HepG2 (cell line): ENCODE results near the gene HIGD1A. TPM values are rescaled to one million over a fixed set of nuclear protein-coding genes. Genes with fewer than 3 reads are reported as not detected.

Experiments
- ASH2L ChIP-seq: fragments of 300-600, 200-600 bp; sonication (generic); IDR thresholded peaks from 2 replicates; pipeline ENCODE4 v1.7.0; 2017; ENCODE audit warnings: low read depth, mild to moderate bottlenecking, moderate library complexity, mixed read lengths, low read length; ENCODE audit not compliant: insufficient read length
- ELF4 ChIP-seq: sonication (generic); formaldehyde crosslinking; IDR thresholded peaks from 2 replicates; pipeline ENCODE4 v1.5.0; 2020; ENCODE audit warnings: missing genetic modification reagents, mild to moderate bottlenecking, moderate library complexity, borderline replicate concordance
- NFE2L2 ChIP-seq: fragments of 150-350 bp; IDR thresholded peaks from 2 replicates; pipeline ENCODE4 v1.6.1; 2014; ENCODE audit warnings: low read length
- TCF12 ChIP-seq, 2 experiments: fragments of 450-650 bp in 1 of 2; sonication (generic) in 1 of 2; formaldehyde crosslinking in 1 of 2; IDR thresholded peaks; 2 replicates each; pipeline versions ENCODE4 v1.6.1 to v1.8.0; 2017 to 2022; ENCODE audit warnings: antibody characterized with exemption in 1 of 2, mild to moderate bottlenecking in 1 of 2, missing genetic modification reagents in 1 of 2, moderate library complexity in 1 of 2
- ZNF224 ChIP-seq: sonication (generic); formaldehyde crosslinking; IDR thresholded peaks from 2 replicates; pipeline ENCODE4 v1.5.0; 2020; ENCODE audit warnings: mild to moderate bottlenecking, missing genetic modification reagents
- ZSCAN21 ChIP-seq: sonication (generic); formaldehyde crosslinking; IDR thresholded peaks from 2 replicates; pipeline ENCODE4 v1.8.0; 2022; ENCODE audit warnings: mild to moderate bottlenecking, missing genetic modification reagents, moderate library complexity, borderline replicate concordance
- polyA plus RNA-seq, 8 experiments: library from polyadenylated mRNA; depleted of rRNA in 3 of 8; stranded (reverse) in 7 of 8; unstranded in 1 of 8; fragments of >200 nt; fragmentation: Illumina TruSeq in 4 of 8; extraction: Trizol in 4 of 8; gene quantifications; 2 replicates each; pipeline versions ENCODE4 v1.2.1 to v1.2.3, GENCODE V29; 2011 to 2016; ENCODE audit warnings: low read depth in 4 of 8, missing spikeins in 1 of 8, mixed read lengths in 1 of 8; ENCODE audit not compliant: insufficient read depth in 1 of 8
- total RNA-seq, 5 experiments: library from RNA; depleted of rRNA; stranded (reverse); fragments of >200 nt; fragmentation: Illumina TruSeq; extraction: Trizol; gene quantifications; 2 replicates each; pipeline ENCODE4 v1.2.3, GENCODE V29; 2016; ENCODE audit warnings: low read depth in 1 of 5
- TF ChIP-seq, protein P1 (sequence below): sonication (generic); formaldehyde crosslinking; IDR thresholded peaks from 2 replicates; pipeline ENCODE4 v1.8.1; 2023; ENCODE audit warnings: mild to moderate bottlenecking, missing genetic modification reagents
- TF ChIP-seq, protein P2 (sequence below): sonication (generic); formaldehyde crosslinking; IDR thresholded peaks from 2 replicates; pipeline ENCODE4 v1.5.1; 2020; ENCODE audit warnings: missing genetic modification reagents, mild to moderate bottlenecking, borderline replicate concordance
- TF ChIP-seq, protein P3 (sequence below): sonication (generic); formaldehyde crosslinking; IDR thresholded peaks from 2 replicates; pipeline ENCODE4 v1.4.0; 2020; ENCODE audit warnings: mild to moderate bottlenecking, low read depth, missing genetic modification reagents
- TF ChIP-seq, protein P4 (sequence below): sonication (generic); formaldehyde crosslinking; IDR thresholded peaks from 2 replicates; pipeline ENCODE4 v1.4.0; 2020; ENCODE audit warnings: mild to moderate bottlenecking, missing genetic modification reagents
- TF ChIP-seq, protein P5 (sequence below): sonication (generic); formaldehyde crosslinking; IDR thresholded peaks from 2 replicates; pipeline ENCODE4 v1.5.0; 2020; ENCODE audit warnings: mild to moderate bottlenecking, missing genetic modification reagents

Gene HIGD1A
- total and polyA plus RNA-seq, 2 of the 13 experiments (the other 11 are each of a cell fraction or from before 2014, with no cell fraction given) = 222 to 253 TPM

DNA sequence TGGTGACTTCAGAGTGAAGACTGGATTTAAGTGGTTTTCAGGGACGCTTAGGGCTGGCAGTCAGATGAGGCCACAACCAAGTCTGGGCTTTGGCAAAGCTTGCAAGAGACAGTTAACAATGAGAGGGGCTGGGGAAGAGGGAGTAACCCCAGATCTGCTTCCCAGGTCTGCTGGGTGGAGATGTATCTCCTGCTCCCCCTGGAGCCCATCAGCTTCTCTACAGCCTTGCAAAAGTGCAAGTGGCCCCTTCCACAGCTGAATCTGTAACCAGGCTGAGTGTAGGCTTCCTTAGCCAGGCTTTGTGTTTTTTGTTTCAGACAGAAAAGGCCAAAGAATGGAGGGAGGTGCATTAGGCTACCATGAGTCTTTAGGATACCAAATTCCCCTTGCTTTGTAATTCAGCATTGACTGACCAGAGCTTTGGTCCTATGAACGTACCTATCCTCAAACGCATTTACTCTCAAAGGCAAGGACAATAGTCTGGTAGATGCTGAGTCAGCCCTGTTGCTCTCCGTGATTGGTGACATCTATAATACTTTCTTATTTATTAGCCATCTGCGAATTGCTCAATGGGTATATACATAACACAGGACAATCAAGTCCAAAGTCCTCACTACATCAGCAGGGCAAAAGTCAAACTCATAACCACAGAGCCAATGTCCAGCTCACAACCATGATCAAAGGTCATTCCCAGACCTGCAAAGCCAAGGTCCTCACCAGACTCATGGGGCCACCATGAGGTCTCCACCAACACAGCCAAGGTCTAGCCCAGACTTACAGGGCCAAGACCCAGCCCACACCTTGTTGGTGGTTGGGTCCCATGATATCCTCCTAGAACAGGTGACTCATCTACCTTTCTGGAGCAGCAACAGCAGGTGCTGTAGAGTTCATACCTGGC lies 48.4 kb downstream of the HIGD1A start (continued):
- TF ChIP-seq, protein P1, sequence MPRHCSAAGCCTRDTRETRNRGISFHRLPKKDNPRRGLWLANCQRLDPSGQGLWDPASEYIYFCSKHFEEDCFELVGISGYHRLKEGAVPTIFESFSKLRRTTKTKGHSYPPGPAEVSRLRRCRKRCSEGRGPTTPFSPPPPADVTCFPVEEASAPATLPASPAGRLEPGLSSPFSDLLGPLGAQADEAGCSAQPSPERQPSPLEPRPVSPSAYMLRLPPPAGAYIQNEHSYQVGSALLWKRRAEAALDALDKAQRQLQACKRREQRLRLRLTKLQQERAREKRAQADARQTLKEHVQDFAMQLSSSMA (CRISPR knock-in tag) = no peak
- TF ChIP-seq, protein P2, sequence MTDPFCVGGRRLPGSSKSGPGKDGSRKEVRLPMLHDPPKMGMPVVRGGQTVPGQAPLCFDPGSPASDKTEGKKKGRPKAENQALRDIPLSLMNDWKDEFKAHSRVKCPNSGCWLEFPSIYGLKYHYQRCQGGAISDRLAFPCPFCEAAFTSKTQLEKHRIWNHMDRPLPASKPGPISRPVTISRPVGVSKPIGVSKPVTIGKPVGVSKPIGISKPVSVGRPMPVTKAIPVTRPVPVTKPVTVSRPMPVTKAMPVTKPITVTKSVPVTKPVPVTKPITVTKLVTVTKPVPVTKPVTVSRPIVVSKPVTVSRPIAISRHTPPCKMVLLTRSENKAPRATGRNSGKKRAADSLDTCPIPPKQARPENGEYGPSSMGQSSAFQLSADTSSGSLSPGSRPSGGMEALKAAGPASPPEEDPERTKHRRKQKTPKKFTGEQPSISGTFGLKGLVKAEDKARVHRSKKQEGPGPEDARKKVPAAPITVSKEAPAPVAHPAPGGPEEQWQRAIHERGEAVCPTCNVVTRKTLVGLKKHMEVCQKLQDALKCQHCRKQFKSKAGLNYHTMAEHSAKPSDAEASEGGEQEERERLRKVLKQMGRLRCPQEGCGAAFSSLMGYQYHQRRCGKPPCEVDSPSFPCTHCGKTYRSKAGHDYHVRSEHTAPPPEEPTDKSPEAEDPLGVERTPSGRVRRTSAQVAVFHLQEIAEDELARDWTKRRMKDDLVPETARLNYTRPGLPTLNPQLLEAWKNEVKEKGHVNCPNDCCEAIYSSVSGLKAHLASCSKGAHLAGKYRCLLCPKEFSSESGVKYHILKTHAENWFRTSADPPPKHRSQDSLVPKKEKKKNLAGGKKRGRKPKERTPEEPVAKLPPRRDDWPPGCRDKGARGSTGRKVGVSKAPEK (CRISPR knock-in tag) = no peak
- TF ChIP-seq, protein P3, sequence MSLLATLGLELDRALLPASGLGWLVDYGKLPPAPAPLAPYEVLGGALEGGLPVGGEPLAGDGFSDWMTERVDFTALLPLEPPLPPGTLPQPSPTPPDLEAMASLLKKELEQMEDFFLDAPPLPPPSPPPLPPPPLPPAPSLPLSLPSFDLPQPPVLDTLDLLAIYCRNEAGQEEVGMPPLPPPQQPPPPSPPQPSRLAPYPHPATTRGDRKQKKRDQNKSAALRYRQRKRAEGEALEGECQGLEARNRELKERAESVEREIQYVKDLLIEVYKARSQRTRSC (CRISPR knock-in tag) = no peak
- TF ChIP-seq, protein P4, sequence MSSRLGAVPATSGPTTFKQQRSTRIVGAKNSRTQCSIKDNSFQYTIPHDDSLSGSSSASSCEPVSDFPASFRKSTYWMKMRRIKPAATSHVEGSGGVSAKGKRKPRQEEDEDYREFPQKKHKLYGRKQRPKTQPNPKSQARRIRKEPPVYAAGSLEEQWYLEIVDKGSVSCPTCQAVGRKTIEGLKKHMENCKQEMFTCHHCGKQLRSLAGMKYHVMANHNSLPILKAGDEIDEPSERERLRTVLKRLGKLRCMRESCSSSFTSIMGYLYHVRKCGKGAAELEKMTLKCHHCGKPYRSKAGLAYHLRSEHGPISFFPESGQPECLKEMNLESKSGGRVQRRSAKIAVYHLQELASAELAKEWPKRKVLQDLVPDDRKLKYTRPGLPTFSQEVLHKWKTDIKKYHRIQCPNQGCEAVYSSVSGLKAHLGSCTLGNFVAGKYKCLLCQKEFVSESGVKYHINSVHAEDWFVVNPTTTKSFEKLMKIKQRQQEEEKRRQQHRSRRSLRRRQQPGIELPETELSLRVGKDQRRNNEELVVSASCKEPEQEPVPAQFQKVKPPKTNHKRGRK = no peak
- TF ChIP-seq, protein P5, sequence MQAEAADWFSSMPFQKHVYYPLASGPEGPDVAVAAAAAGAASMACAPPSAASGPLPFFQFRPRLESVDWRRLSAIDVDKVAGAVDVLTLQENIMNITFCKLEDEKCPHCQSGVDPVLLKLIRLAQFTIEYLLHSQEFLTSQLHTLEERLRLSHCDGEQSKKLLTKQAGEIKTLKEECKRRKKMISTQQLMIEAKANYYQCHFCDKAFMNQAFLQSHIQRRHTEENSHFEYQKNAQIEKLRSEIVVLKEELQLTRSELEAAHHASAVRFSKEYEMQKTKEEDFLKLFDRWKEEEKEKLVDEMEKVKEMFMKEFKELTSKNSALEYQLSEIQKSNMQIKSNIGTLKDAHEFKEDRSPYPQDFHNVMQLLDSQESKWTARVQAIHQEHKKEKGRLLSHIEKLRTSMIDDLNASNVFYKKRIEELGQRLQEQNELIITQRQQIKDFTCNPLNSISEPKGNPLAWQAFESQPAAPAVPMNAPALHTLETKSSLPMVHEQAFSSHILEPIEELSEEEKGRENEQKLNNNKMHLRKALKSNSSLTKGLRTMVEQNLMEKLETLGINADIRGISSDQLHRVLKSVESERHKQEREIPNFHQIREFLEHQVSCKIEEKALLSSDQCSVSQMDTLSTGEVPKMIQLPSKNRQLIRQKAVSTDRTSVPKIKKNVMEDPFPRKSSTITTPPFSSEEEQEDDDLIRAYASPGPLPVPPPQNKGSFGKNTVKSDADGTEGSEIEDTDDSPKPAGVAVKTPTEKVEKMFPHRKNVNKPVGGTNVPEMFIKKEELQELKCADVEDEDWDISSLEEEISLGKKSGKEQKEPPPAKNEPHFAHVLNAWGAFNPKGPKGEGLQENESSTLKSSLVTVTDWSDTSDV = no peak
- no peak for TF ChIP-seq TCF12 (IDR thresholded peaks at IDR 0.05)
- no peak for TF ChIP-seq TCF12 (CRISPR knock-in tag; IDR thresholded peaks at IDR 0.05)
- 0 out of 2 replicates have a peak, but pooled peaks have one; percentile 22 for TF ChIP-seq ZSCAN21
- peak; percentile 76 for TF ChIP-seq ASH2L
- TF ChIP-seq ZNF224 = no peak
- TF ChIP-seq ELF4 (CRISPR knock-in tag) = no peak
- peak; percentile 76; the same call in 1 of the 2 replicates for TF ChIP-seq NFE2L2
